Fibroblast of the conjunctiva (primary cell): ENCODE data around the gene VWA7.

Experiments used
- DNase-seq: peaks from one replicate; pipeline ENCODE4 v3.0.0-alpha.2; 2010; ENCODE audit warnings: low read depth

Gene VWA7

DNA sequence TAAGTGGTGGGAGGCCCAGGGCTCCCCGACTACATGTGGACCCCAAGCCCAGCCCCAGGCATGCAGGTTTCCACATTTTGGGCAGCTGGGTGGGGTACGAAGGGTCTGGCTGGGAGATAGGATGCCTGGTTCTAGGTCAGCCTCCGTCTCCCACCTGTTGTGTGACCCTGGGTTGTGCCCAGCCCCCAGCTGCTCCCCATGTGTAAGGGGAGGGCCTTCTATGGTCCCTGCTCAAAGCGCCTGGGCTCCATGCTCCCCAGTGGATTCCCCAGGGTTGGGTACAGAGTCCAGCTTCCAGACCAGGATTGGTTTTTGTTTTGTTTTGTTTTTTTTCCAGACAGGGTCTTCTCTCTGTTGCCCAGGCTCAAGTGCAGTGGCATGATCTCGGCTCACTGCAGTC is 1.1 kb upstream of the VWA7 start:
- DNase-seq: no peak

DNA sequence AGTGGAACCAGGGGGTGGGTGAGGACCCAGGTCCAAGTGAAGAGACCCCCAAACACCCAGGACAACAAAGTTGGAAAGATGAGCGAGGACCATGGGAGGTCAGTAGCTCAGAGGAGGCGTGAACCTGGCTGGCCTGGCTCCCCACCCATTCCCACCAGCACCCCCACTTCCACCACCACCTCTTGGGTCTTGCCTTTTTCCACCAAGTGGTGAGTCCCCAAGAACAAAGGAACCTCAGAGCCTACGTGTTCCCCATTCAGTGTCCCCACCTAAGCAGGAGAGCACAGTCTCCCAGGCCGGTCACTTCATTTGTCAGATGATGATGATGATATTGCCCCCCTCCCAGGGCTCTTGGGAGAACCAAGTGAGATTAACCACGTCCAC is 531 bp upstream of the VWA7 start:
- DNase-seq: no peak

DNA sequence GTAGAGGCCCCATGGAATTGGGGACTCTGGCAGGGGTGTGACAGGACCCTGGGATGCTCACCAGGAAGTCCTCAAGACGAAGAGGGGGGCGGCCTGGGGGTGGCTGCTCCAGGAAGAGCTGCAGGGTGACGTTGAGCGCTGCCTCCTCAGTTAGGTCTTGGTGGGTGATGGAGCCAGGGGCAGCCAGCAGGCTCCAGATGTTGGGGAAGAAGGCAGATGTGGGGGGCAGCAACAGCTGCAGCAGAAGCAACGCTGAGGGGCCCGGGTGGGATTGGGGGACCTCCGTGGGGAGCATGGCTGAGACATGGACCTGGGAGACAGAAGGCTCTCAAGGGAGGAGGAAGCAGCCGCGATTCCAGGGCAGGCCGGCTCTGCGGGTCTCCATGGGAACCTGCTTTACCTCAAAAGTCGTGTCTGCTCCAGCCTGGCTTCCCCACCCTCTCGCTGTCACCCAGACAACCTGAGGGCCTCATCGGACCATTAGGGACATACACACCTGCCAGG is 591 bp downstream of the VWA7 start:
- DNase-seq: no peak

DNA sequence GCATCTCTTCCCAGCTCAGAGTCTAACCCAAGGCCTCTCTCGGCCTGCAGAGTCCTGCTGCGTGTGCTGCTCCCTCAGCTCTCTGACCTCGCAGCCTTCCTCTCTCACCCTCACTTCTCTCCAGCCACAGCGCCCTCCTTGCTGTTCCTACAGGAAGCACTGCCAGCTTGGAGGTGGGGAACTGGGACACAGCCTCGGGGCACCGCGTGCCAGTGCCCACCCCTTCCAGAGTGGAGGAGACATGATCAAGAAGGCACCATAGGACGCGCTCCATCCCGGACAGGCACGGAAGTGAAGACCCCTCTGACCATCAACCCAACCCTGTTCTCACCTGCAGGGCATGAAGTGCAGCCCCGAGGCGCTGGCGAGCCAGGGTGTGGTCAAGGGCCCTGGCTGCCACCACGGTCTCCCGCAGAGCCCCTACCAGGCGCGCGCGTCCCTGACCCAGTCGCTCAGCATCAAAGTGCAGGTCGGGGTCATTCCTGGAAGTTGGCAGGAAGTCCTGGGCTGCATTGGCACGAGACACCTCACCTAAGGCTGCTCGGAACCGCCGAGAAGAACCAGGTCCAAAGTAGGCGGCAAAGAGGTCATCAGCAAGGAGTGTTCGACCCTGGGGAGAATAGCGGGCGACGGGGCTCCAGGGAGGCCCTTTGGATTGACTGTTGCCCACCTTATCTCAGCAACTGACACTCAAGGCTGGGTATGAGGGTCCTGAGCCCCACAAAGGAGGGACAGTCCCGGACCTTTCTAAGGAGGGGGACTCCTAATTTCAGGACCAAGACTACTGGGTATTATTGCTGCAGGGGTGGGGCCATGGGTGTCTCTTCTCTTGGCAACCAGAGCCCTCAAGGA is 1.3 kb downstream of the VWA7 start:
- DNase-seq: no peak

DNA sequence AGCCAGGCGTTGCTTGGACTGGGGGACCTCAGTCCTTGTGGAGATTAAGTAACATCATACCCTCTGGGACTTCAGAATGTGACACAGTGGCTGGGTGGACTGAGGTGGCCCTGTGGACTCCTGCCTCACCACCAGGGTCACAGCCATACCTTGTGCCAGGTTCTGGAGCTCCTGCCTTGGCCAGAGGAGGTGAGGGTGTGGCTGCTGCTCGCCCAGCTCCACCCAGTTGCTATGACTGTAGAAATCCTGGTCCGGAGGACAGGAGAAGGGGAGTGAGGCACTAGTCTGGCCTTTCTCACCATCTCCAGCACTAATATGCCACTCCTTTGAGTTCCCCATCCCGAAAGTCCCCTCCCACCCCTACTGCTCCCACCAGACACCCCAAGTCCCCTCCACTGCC is 1.9 kb downstream of the VWA7 start:
- no peak for DNase-seq

DNA sequence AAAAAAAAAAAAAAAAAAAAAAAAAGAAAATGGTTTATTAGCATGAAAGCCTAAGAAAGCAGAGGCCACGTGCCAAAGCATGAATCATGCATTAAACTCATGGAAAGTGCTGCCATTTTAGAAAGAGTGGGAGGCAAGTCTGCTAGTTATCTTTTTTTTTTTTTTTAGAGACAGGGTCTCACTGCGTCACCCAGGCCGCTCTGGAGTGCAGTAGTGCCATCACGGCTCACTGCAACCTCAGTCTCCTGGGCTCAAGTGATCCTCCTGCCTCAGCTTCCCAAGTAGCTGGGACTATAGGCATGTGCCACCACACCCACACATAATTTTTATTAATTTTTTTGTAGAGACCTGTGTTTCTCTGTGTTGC is 5.2 kb downstream of the VWA7 start:
- no peak for DNase-seq

DNA sequence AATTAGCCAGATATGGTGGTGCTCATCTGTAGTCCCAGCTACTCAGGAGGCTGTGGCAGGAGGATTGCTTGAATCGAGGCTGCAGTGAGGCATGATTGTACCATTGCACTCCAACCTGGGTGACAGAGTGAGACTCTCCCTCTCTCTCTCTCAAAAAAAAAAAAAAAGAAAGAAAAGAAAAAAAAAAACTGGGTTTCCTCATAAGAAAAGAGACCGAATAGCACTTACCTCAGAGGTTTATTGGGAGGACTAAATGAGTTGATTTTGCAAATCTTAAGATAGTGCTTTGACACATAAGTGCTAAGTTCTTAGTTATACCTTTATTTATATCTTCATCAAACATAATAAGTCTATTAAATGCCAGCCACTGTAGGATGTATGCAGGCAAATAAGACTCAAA is 6.3 kb downstream of the VWA7 start:
- no peak for DNase-seq

DNA sequence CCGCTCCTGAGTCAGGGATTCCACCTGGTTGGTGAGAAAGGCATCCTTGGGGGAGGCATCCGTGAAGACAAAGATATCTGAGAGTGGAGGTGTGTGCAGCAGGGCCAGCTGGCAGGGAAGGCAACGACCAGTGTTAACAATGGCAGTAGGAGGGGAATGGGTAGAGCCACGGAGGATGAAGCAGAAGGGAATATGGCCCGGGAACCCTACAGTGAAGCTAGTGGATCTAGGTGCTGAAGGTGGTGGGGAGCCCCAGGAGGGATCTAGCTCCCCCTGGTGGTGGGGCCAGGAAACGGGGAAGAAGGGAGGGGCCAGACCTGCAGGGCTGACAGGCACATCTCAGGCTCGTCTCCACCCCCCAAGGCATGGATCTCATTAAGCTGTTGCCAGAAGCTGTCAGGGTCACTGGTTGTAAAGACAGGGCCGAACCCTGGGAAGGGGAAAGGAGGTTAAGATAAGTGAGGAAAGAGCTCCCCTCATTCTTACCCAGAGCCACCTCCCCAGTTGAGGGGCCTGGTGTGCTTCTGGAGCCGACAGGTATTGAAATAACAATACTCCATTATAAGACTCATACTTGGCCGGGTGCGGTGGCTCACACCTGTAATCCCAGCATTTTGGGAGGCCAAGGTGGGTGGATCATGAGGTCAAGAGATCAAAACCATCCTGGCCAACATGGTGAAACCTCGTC is 7.3 kb downstream of the VWA7 start:
- DNase-seq: no peak

DNA sequence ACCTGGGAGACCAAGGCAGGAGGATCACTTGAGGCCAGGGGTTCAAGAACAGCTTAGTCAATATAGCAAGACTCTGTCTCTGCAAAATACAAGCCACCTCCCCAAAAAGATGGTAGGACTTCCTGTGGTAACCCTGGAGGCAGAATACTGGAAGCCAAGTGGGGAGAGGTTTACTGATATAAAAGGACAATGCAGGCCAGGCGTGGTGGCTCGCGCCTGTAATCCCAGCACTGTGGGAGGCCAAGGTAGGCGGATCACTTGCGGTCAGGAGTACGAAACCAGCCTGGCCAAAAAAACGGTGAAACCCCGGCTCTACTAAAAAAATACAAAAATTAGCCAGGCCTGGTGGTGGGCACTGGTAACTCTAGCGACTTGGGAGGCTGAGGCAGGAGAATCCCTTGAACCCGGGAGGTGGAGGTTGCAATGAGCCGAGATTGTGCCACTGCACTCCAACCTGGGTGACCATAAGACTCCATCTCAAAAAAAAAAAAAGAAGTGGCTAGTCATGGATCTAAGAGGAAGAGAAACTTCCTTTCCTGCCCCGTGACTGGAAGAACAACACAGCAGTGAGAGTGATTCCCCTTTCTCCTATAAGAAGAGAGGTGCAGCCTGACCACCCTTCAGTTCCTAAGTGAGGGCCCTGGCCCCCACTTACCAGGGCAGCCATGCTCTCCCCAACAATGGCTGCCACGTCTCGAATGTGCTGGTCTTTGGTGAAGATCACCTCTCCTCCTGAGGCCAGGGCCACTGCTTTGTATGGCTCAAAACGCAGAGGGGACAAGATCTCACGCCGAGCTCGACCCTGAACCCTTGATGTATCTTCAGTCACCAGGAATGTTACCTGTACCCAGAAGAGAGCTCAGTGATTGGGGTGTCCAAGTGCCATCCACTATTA is 8.5 kb downstream of the VWA7 start:
- no peak for DNase-seq

DNA sequence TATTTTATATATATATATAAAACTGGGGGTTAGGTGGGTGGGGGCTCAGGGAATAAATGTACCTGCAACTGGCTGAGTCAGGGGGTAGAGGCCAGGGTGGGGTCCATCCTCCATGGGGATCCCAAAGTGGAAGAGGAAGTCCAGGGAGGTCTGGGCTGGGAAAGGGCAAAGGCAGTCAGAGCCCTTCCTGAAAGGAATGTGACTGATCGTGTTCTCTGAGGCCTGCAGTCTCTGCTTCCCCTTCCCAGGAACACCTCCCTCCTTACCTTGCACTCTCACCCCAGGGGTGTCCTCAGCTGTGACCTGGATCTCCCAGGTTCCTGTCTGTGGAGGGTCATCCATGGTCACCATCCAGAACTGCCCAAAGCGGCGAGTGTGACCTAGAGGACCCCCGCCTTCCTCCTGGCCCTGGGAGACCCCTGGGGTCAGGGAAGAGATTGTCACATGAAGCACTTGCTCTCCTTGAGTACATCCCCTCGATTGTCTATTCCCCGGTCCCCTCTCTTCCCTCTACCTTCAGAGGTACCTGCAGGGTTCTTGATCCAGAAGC is 10.0 kb downstream of the VWA7 start:
- DNase-seq: no peak

DNA sequence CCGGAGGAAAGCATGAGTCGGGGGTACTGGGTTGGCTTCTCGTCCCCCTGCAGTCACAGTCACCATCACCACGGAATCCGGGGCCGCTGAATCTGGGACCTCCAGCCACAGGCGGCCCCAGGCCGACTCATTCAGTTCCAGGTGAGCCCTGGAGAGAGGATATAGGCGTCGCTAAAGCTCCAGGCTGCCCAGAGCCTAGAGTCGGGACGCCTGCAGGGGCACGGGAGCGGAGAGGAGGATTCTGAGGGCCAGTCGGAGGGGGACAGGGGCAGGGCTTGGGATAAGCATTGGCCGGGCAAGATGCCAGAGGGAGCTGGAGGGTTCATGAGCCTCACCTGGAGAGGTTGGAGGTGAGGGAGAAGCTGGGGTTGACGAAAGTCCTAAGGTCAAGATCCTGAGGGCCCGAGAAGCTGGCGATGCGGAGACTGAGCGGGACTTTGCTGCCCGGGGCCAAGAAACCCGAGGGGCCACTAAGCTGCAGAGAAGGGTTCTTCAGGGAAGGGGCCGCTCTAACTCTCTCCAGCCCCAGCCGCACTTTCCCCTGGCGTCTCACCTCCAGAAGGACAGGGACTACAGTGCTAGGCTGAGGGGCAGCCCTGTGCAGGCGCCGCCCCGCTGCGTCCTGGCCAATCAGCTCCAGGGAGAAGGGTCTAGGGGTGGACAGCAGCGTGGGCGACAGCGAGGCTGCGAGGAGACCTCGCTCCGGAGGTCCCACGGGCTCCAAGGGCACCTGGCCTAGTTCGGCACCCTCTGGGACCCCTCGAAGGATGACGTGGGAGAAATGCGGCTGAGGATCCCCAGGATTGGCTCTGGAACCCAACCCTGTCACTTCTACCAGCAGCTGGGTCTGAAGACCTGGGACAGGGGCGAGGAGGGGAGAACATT is 11.0 kb downstream of the VWA7 start:
- no peak for DNase-seq

DNA sequence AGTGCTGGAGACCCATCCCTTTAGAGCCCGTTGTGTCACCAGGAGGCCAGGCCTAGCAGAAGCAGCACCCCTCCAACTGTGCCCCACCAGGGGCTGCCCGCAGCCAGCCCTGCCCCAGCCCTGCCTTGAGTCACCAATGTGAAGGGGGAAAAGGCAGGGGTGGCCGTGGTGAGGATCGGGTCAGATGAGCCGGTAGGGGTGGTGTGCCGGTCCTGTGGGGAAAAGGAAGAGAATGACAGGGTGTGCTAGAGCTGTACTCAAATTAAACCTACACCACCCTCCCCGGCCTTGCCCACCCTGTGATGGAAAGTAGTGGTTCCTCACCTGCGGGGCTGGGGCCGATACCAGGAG is 11.6 kb downstream of the VWA7 start:
- DNase-seq: no peak

DNA sequence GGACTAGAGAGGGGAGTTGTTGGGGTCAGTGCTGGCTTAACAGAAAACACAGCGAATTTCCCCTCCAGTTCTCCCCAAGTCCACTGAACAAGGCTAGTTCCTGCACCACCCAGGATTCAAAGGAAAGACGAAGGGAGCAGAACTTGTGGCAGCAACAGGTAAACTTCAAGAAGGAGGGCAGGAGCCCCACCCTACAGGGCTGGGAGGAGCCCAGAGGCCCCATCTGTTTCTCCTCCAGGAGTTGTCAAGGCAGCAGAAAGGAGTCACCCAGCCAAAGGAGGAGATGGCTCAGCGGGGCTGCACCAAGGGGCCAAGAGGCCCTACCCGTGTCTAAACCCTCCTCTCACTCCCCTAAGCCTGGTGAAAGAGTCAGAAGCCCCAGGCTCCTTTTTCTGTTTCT is 12.9 kb downstream of the VWA7 start:
- DNase-seq: no peak

DNA sequence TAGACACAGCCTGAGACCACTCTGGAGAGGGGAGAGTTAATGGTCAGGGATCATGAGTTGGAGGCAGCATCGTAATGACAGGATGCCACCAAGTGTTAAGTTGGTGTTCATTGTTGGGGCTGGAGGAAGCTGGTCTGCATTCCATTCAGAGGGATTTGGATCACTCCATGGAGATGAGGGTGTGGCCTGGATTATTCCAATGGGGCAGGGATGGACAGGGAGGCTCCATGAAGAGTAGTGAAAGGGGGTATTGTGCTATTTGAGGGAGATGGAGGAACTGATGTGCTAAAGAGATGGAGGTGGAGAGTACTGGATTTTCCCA is 13.5 kb downstream of the VWA7 start:
- no peak for DNase-seq

DNA sequence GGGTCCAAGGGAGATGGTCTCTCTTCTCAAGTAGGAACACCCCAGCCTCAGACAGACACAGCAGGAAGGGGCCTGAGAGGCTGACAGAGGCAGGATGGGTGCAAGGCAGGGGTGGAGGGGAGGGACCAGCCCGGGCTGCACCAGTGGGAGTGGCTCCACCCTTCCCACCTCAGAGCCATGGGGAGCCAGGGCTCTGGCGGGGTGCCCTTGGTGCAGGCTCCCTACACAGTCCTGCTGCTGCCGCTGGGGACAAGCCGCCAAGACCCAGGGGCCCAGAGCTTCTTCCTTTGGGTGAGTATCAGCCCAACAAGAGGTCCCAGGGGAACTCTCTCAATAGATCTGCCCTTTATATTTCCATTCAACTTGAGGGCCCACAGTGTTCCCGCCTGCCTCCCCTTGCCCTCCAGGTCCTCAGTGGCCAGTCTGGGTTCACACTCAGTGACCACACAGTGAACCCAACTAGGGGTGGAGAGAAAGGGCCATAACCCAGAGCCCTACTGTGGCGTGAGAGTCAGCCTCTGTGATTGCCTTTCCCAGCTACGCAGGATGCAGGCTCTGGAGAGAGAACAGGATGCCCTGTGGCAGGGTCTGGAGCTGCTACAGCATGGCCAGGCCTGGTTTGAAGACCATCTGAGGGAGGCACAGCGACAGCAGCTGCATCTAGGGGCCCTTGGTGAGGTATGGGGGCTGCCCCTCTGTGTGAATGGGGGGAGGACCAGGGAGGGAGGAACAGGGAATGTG is 14.1 kb downstream of the VWA7 start:
- DNase-seq: no peak

DNA sequence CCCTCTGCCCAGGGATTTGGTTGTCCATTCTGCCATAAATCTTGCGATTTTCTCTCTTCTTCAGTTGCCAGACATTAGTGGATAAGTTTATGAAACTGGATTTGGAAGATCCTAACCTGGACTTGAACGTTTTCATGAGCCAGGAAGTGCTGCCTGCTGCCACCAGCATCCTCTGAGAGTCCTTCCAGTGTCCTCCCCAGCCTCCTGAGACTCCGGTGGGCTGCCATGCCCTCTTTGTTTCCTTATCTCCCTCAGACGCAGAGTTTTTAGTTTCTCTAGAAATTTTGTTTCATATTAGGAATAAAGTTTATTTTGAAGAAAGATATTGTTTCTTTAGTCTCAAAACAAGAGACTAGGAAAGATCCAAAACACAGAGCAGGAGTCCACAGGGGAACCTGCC is 14.8 kb downstream of the VWA7 start, which contains the start of gene SAPCD1:
Gene SAPCD1 (plus strand): TSS at position 301 of the 400 bp plus-strand sequence. CDS start 399 bp downstream, outside the sequence.
- DNase-seq: no peak

DNA sequence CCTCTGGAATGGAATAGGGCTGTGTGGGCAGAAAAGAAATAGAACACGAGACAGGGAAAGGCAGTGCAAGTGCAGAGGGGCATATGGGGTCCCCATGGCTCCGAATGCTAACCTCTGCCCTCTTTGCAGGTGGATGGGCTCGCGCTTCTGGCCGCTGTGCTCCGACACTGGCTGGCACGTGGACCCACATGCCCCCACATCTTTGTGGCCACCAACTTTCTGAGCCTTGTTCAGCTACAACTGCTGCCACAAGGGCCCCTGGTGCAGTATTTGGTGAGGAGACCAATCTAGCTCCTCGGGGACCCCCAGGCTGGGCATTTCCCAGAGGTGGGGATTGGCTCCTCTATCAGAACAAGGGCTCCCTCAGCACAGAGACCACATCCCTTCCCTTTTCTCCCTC is 15.8 kb downstream of the VWA7 start:
- no peak for DNase-seq

DNA sequence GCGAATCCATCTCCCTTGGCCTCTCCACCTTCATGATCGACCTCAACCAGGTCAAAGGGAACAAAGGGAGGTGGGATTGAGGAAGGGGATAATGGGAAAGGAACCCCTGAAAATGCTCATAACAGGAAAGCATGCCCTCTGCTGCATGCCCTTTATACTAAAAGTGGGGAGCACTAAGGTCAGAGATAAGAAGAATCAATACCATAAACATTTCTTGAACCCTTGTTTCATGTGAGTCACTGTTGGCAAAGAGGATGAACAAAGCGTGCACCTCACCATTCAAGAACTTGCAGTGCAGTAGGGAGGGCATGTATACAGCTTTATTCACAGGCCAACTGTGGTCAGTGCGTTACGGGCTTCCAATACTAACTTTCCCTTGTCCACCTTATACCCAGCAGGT is 16.3 kb downstream of the VWA7 start:
- DNase-seq: no peak

DNA sequence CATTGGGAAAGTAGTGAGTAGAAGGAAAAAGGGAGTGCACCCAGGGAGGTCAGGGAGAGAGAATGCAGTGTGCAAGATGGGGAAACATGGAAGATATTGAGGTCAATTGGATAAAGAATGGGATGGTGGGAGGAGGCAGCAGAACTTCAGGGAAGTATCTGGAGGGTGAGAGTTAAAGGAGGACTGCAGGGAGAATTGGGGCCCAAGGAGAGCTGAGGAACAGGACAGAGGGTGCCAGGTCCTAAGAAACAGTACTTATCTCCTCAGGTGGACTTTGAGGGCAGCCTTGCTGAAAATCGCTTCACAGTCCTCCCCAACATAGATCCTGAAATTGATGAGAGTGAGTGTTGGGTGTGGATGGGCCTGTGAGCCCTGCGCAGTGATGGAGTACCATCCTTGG is 18.8 kb downstream of the VWA7 start:
- DNase-seq: no peak

DNA sequence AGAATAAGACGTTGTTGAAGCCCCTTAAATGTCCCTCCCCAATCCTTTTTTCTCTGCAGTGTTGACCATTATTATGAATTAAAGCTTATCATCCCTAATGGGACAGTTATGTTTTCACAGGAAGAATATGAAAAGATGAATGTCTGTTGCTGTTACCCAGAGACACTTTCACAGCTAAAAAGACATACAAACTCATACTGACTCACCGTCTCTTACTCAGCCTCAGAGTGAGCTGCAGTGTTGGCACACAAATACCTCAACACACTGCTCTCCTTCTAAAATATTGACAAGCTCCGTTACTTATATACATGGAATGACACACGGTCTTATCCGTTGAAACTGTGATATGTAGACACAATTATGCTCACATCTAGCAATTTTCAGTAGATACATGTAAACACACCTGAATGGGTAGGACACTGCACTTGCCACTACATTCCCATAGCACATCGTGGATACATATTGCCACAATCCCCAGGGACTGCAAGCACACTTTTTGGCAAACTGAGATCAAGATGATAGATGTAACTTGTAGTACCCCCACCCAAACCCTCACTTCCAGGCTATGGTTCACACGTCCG is 24.3 kb downstream of the VWA7 start:
- DNase-seq: no peak
